Measurements from ENCODE around the gene PTN.

DNA sequence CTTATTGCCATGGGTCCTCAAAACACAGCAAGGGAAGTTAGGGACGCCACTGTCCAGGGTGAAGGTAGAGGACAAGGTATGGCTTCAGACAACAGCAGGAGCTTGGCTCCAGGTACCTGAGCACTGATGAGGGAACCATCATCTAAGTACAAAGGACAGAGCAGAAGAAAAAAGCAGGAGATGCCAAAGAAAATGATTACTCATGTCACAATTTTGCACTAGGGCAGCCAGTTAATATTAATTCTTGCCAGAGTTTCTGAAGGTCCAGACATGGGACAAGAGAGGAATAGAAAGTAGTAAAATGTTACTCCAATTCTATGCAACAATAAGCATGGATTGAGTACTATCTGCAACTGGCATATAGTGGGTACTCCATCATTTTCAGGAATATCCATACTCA is 14.1 kb downstream of the PTN start:
- TF ChIP-seq EZH2 (IDR thresholded peaks at IDR 0.05; ENCODE audit: insufficient read depth, poor library complexity, severe bottlenecking), result no peak
- no peak for TF ChIP-seq EZH2phosphoT487 (IDR thresholded peaks at IDR 0.05; ENCODE audit: insufficient read depth, low read depth)
